ENCODE measurements around the gene AP3D1.

AP3D1 gene

GRCh38 chr19:2126879-2127518 is 24.4 kb downstream of the AP3D1 start:
- no peak for DNase-seq (ENCODE audit: low read depth)

GRCh38 chr19:2123682-2124387 is 27.5 kb downstream of the AP3D1 start:
- no peak for DNase-seq (ENCODE audit: low read depth)

GRCh38 chr19:2122982-2123381 is 28.4 kb downstream of the AP3D1 start:
- no peak for DNase-seq (ENCODE audit: low read depth)

GRCh38 chr19:2122251-2122650 is 29.1 kb downstream of the AP3D1 start:
- DNase-seq (ENCODE audit: low read depth), result no peak

- DNase-seq (ENCODE audit: low read depth), result no peak
These were observed 29.8 kb downstream of the AP3D1 start for GRCh38 chr19:2121416-2122051.

- DNase-seq (ENCODE audit: low read depth), result no peak
These were observed 30.5 kb downstream of the AP3D1 start for GRCh38 chr19:2120821-2121220.

GRCh38 chr19:2119921-2120785 is 31.2 kb downstream of the AP3D1 start:
- no peak for DNase-seq (ENCODE audit: low read depth)

GRCh38 chr19:2118438-2118837 is 32.9 kb downstream of the AP3D1 start:
- no peak for DNase-seq (ENCODE audit: low read depth)

- DNase-seq (ENCODE audit: low read depth), result no peak
These were observed 34.0 kb downstream of the AP3D1 start for GRCh38 chr19:2117215-2117960.

GRCh38 chr19:2116507-2116906 is 34.9 kb downstream of the AP3D1 start:
- DNase-seq (ENCODE audit: low read depth), result no peak

- DNase-seq (ENCODE audit: low read depth), result no peak
These were observed 35.4 kb downstream of the AP3D1 start for GRCh38 chr19:2115911-2116426.

GRCh38 chr19:2115324-2115723 is 36.0 kb downstream of the AP3D1 start:
- no peak for DNase-seq (ENCODE audit: low read depth)

GRCh38 chr19:2114821-2115220 is 36.5 kb downstream of the AP3D1 start:
- no peak for DNase-seq (ENCODE audit: low read depth)

- DNase-seq (ENCODE audit: low read depth), result no peak
These were observed 37.1 kb downstream of the AP3D1 start for GRCh38 chr19:2114218-2114617.

- DNase-seq (ENCODE audit: low read depth), result no peak
These were observed 37.7 kb downstream of the AP3D1 start for GRCh38 chr19:2113439-2114211.

GRCh38 chr19:2112516-2113320 is 38.6 kb downstream of the AP3D1 start:
- no peak for DNase-seq (ENCODE audit: low read depth)

- DNase-seq (ENCODE audit: low read depth), result no peak
These were observed 39.5 kb downstream of the AP3D1 start for GRCh38 chr19:2111886-2112285.

GRCh38 chr19:2111425-2111824 is 39.9 kb downstream of the AP3D1 start:
- no peak for DNase-seq (ENCODE audit: low read depth)

- no peak for DNase-seq (ENCODE audit: low read depth)
These were observed 40.5 kb downstream of the AP3D1 start for GRCh38 chr19:2110822-2111221.

Data from GM04503 (cell line).